Kasumi-1 (cell line): ENCODE data around the gene ADAMTS9.
"Not testable (repeated sequence)": the region's sequence is repeated elsewhere in the genome, so short reads cannot be mapped to it uniquely, and the experiment has no call there.

Experiments used
- DNase-seq, 2 experiments: peaks; one replicate each; lab custom pipeline; 2025; lab: John Stamatoyannopoulos, UW

ADAMTS9 gene

DNA sequence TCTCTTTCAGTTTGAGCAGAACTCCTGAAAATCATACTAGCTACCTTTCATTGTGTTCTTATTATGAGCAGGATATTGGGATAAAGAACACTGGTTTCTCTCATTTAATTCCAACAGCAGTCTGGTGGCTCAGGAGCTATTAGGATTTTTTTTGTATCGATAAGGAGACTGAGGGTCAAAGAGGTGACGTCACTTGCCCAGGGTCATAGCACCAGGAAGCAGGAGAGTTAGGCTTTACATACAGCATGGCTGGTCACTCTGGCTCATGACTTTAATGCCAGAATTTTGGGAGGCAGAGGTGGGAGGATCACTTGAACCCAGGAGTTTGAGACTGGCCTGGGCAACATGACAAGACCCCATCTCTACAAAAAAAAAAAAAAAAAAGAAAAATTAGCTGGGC is 113.6 kb downstream of the ADAMTS9 start:
- DNase-seq = no peak

GRCh38 chr3:64571982-64572381 is 115.8 kb downstream of the ADAMTS9 start:
- no peak for DNase-seq

DNA sequence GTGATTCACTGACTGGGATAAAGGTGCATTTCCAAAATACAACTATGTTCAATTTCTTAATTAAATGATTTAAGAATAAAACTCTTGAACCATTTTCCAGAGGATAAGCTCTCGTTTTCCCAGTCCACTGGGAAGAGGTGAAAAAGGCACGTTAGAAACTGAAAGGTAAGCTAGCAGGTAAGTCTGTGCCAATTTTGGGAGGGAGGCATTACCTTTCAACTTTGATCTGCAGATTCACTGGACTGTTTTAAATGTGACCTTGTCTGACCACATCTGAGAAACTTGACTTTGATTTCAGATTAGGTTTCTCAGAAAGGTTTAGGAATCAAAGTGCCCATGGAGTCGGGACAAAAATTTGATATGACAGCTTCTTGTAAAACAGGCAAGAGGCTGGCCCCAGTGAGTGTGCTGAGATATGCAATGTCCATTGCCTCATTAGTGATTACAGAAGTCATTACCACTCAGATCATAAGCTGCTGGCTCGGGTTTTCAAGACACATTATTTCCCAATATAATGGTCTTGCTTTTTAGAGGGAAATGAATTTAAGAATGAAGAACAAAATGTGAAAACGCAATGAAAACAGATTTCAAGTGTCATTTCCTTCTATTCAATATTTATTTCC is 118.8 kb downstream of the ADAMTS9 start:
- DNase-seq = no peak

- DNase-seq = no peak
These were observed 120.9 kb downstream of the ADAMTS9 start for GRCh38 chr3:64566859-64567258.

DNA sequence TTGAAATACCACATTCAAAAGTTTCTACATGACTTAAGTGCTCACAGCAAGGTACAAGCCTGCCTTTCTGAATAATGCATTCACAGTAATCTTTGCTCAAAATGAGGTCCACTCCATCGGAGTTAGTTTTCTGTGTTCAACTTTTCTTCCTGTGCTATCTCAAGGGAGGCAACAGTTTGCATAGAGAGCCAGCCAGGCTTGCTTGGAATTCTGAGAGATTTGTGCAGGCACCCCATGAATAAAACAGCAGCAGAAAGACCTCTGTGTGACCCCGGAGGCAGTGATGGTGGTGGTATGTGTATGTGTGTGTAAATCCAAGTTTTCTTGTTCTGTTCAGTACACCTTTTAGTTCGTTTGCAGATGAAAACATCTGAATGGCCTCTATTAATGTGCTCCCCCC is 124.0 kb downstream of the ADAMTS9 start:
- no peak for DNase-seq

DNA sequence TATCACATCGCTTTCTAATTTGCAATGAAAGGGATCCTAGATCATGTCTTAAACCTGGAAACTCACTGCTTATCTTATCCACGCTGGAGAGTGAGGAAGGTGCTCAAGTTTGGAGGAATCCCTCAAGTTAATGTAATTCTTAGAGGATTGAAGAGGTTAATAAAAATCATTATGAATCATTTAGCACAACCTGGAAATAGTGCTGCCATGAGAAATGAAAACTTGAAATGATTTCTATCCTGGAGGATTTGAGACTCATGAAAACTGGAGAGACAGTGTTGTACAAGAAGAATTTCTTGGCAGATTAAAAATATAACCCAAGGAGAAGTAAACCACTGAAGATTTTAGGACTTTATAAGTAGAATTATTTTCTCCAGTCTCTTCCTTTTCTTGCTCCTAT is 125.9 kb downstream of the ADAMTS9 start:
- DNase-seq = no peak

DNA sequence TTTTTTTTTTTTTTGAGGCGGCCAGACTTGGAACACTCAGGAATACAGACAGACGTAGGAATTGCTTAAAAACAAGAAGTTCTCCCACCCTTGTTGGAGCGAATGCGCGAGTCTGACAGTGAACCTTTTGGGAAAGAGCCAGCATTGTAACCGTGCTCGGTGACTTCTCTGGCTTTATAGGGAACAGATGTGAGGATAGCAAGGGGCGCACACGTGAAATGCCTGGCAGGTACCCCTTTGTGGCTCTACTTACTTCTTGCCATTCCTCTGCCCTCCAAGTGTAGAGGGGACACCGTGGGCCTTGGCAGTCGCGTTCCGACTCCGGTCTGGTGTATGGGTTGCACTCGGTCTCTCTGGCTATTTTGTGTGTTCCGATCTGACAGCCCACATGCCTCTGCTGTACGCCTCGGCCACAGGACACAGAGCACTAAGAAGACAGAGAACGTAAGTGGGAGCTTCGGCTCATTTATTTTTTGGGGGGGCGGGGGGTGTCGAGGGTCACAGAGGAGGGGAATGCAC is 126.4 kb downstream of the ADAMTS9 start:
- no peak for DNase-seq

DNA sequence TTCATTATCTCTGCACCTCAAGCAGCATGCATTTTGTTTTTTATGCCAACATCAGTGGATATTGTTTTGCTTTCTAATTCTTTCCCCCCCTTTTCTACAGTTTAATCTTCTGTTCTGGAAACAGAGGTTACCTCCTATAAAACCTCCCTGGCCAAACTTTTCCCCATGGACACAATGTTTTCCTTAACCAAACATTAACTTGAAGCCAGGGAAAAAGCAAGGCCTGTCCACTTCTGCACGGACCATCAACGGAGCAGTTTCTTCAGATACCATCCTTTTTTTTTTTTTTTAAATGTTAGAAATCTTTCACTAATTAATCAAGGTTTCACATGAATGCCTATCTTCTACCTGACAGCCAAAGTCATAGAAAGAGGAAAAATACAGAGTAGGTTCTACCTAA is 127.0 kb downstream of the ADAMTS9 start:
- no peak for DNase-seq

DNA sequence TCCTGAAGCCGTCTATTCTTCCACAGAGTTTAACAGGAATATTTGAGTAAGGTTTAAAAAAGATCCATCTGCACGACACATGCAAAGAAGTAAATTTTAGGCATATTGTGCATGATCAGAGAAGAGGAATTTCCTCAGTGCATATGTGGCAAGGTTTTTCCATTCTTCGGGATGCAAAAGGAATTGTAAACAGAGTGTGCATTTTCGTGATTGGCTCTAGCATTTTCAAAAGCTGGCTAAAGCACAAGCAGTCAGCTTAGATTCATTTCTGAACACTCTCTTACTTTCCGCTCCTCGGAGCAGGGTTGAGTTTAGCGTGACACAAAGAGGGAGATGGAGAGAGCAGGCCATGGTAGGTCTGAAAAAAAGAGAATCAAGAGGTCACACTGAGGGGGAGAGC is 128.2 kb downstream of the ADAMTS9 start:
- no peak for DNase-seq

GRCh38 chr3:64556046-64556445 is 131.8 kb downstream of the ADAMTS9 start:
- no peak for DNase-seq

DNA sequence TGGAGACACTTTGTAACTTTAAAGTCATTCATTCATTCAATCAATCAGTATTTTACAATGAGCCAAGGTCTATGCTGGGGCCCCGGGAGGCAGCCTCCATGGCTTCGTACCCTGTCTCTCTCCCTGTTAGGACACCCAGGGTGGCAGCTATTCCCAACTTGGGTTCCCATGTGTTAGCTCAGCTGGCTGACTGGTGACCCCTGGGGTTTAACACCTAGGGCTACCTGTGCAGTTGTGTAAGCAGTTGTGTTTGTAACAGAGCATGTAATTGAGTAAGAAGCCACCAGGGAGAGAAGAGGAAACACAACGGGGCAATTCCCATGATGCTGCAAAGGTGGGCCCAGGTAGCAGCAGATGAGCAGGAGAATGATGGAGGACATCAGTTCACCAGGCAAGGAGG is 132.4 kb downstream of the ADAMTS9 start:
- no peak for DNase-seq

DNA sequence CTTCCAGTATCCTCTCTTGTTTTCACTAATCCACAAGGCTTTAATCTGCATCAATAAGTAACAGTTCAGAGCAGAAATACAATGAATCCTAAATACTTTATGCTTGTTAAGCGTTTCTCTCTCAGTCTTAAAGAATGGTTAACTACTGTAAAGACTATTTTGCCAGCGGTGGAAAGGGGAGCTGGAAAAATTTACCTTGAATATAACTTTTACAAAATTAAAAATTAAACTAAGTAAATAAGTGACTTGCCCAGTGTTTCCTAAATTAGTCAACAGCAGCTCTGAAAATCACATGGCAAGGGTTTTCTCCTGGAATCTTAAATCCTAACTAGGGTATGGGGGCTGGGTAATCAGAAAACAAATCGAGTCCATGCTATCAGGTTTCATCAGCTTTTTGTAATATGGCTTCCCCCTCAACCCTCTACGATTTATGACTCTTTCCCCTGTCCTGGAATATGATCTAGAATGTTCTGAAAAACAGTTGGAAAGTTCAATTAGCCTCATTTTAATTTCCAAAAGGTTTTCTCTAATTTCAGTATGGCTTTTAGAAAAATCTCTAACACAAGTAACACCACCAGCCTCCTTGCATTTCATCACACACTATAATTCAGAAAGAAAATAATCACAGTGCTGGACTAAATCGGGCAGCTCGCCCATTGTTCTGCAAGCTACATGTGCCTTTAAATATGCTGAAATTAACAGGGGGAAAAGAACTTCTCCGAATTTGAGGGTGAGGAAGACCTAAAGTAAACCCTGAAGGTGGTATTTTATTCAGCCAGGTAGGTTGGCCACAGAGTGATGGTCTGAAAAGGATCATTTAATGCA is 133.5 kb downstream of the ADAMTS9 start:
- no peak for DNase-seq

GRCh38 chr3:64552966-64553365 is 134.8 kb downstream of the ADAMTS9 start:
- peak; percentile 8 to 16 for DNase-seq

GRCh38 chr3:64552160-64552559 is 135.6 kb downstream of the ADAMTS9 start:
- no peak for DNase-seq

DNA sequence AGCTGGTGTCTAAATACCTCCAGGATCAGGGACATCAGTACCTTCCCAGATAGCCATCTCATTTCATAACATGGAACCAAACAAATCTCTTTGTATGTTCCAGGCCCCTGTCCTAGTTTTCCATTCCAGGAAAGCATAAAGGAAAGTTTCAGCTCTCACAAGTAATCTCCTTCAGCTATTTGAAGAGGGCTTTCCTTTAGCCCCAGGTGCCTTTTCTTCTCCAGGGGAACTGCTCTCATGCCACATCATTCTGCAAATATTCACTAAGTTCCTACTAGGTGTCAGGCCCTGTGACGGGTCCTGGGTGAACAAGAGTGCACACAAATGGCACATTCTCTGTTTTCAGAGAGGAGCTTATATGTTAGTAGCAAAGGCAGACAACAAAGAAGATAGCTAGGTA is 136.1 kb downstream of the ADAMTS9 start:
- DNase-seq = no peak

GRCh38 chr3:64550745-64551144 is 137.1 kb downstream of the ADAMTS9 start:
- no peak for DNase-seq

DNA sequence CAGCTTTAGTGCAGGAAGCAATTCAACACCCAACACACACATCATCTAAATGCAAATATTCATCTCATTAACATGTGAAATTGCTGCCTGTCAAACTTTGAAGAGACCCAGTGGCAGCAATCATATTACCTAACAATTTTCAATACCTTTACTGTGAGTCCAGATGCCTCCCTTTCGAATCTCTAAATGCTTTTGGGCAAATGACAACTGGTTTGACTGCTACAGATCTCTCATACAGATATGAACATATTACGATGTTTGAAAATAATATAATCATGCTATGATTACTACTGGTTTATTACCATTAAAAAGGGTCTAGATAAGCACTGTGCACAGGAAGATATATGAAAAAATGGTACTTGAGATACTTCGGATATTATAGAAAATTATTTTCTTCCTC is 137.9 kb downstream of the ADAMTS9 start:
- DNase-seq = no peak

DNA sequence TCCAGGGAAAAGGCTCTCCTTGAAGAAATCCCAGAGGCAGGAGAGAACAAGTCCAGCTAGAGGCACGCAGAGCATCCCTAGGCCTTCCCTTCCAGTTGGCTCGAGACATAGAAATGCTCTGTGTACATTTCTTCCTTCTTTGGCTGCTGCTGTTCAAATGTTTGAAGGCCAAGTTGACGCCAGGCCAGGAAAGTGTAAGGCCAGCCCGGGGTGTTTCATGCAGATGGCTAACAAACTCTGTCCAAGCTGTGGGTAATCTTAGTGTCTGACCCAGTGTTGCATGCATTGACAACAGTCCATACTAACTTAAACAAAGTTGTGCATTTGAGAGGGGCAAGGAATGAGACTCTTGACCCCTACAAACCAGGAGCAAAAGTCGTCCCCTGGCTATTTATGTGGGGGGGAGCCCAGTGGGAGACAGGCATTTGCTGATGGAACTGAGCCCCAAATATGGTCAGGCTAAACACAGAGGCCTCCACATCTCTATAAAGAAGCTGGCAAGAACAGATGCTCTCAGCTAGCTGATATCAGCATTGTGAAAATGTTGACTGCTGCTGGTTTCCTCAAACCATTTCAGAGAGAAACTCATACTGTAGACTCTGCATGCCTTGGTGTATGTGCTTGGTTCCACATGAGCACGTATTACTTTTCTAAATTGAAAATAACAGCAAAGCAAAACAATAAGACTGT is 139.5 kb downstream of the ADAMTS9 start:
- DNase-seq = no peak

- no peak for DNase-seq
These were observed 140.9 kb downstream of the ADAMTS9 start for GRCh38 chr3:64546856-64547255.

DNA sequence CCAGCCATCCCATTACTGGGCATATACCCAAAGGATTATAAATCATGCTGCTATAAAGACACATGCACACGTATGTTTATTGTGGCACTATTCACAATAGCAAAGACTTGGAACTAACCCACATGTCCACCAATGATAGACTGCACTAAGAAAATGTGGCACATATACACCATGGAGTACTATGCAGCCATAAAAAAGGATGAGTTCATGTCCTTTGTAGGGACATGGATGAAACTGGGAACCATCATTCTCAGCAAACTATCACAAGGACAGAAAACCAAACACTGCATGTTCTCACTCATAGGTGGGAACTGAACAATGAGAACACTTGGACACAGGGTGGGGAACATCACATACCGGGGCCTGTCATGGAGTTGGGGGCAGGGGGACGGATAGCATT is 142.6 kb downstream of the ADAMTS9 start:
- DNase-seq = not testable (repeated sequence)

DNA sequence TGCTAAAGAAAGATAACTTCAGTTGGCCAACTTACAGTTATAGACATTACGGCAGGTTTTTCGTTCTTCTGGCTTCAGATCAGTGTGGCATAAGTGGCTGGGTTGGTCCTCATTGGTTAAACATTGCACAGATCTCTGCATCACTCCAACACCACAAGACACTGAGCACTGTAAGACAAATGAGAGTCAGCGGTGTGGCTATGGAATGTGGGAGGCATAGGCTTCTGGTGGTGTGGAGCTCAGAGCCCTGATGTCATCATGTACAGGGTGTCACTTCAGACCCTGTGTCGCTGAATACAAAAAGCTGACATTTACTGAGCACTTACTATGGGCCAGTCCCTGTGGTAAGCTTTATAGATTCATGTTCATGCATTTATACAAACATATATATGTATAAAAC is 146.0 kb downstream of the ADAMTS9 start:
- DNase-seq = no peak

DNA sequence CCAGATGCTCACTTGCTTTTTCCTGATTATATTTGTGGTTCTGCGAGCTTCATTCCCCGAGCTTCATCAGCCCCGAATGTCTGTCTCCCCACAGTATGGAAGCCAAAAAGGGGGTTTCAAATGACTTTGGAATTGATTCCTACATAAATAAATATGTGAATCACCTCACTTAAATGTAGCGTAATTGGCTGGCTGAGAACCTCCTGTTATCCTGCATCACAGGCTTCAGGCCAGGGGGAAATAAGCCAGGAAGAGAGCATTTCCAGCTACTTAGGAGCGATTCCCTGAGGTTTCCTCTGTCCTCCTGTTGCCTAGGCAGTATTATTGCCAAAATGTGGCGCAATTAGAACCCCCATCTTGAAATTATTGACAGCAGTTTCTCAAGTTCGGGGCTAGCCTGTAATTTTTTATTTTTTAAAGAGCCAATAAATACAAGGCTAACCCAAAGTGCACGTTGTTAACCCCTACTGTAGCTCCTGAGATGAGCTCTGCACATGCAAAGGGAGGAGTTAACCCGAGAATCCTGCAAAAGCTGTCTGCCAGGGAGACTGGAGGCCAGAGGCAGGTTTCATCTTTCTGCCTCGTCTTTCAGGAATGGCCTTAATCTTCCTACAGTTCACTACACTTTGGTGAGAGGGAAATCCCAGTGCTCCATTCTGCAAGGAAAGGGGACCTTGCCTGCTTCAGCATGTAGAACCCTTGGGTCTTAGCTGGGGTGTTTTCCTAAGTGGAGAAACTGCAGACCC is 148.2 kb downstream of the ADAMTS9 start:
- no peak for DNase-seq
